ENCODE results near the gene LRTM2. TPM values are rescaled to one million over a fixed set of nuclear protein-coding genes. Genes with fewer than 3 reads are reported as not detected.
A peak's percentile ranks its signal among the peaks of the same experiment; 100 is the strongest.

LRTM2 gene
- total RNA-seq (2022) (0.51 TPM in 1 of 2 replicates, not detected in the other), Bru-seq, nascent RNA (percentile 9 among the genes with signal in this experiment), BruChase-seq, experiment 1, labeled RNA remaining after a 2-hour chase (percentile 20 among the genes with signal in this experiment), BruChase-seq, experiment 2, labeled RNA remaining after a 6-hour chase (percentile 19 among the genes with signal in this experiment)
- long read RNA-seq, result 0 reads

- no peaks in the 10 kb centered on the region for H3K9me3 Mint-ChIP-seq (ENCODE audit: unreplicated experiment)
- ChIA-PET CTCF (no interaction called here), POLR2A (interaction anchor here (0.5 kb wide), 1 partner anchor 744 kb away, joined by 9 read pairs; no protein-coding TSS in a partner anchor)
- Histone ChIP-seq H3K27me3 (replicated peaks; ENCODE audit: control insufficient read depth, insufficient read depth, low read length) (no peaks in the 10 kb centered on the region), H3K36me3 (ENCODE audit: control insufficient read depth, insufficient read depth, low read length) (no peaks in the 10 kb centered on the region), H3K4me3 (ENCODE audit: low read depth, low read length) (no peak within 1 kb of the TSS), H3K9me3 (no peaks in the 10 kb centered on the region), H3K4me1 (peaks cover 12% of the 10 kb centered on the region; the same call in 1 of the 2 replicates)
- TF ChIP-seq CTCF (IDR thresholded peaks at IDR 0.05; ENCODE audit: insufficient read depth in 1 of 2, low read depth in 1 of 2, low read length in 1 of 2, severe bottlenecking in 1 of 2, unreplicated experiment in 1 of 2), result no peak
- H3K4me3 Mint-ChIP-seq (ENCODE audit: unreplicated experiment), result no peak within 1 kb of the TSS
- peaks cover 5% of the 10 kb centered on the region for H3K36me3 Mint-ChIP-seq (ENCODE audit: insufficient read depth, unreplicated experiment)
- no peak for DNase-seq
- peaks cover 7% of the 10 kb centered on the region for H3K4me1 Mint-ChIP-seq (ENCODE audit: low read depth, unreplicated experiment)
- intact Hi-C loops (cut with micrococcal nuclease; ENCODE audit: unreplicated experiment), result no loop called here
- BruUV-seq (replicated peaks), result no TSS peak
- H3K27ac Mint-ChIP-seq (ENCODE audit: unreplicated experiment), result no peak within 1 kb of the TSS
- H3K27me3 Mint-ChIP-seq (ENCODE audit: insufficient read depth, unreplicated experiment), result peaks cover 15% of the 10 kb centered on the region
Observed at GRCh38 chr12:1820191-1820895, at the start of gene LRTM2. TSS of gene LRTM2 (plus strand) at chr12:1820565. CDS start at chr12:1828149, 7,584 bp downstream.

GRCh38 chr12:1773937-1774655, 46.3 kb upstream of the LRTM2 start:
- H3K4me3 ChIP-seq (ENCODE audit: low read depth, low read length), result no peak overlapping the region
- DNase-seq, result no peak
- Mint-ChIP-seq H3K9me3 (ENCODE audit: unreplicated experiment) (no peaks in the 10 kb centered on the region), H3K27me3 (ENCODE audit: insufficient read depth, unreplicated experiment) (no peaks in the 10 kb centered on the region), H3K36me3 (ENCODE audit: insufficient read depth, unreplicated experiment) (peaks cover 64% of the 10 kb centered on the region), H3K4me1 (ENCODE audit: low read depth, unreplicated experiment) (peaks cover 22% of the 10 kb centered on the region), H3K27ac (ENCODE audit: unreplicated experiment) (no peak overlapping the region), H3K4me3 (ENCODE audit: unreplicated experiment) (no peak overlapping the region)
- ChIA-PET CTCF (interaction anchor here (0.6 kb wide), 1 partner anchor 22 kb away, joined by 3 read pairs; no protein-coding TSS in a partner anchor), POLR2A (no interaction called here)
- no peak for TF ChIP-seq CTCF (IDR thresholded peaks at IDR 0.05; ENCODE audit: insufficient read depth in 1 of 2, low read depth in 1 of 2, low read length in 1 of 2, severe bottlenecking in 1 of 2, unreplicated experiment in 1 of 2)
- no peaks in the 10 kb centered on the region for H3K9me3 ChIP-seq
- H3K36me3 ChIP-seq (ENCODE audit: control insufficient read depth, insufficient read depth, low read length), result peaks cover 4% of the 10 kb centered on the region; the same call in 1 of the 2 replicates
- H3K27me3 ChIP-seq (replicated peaks; ENCODE audit: control insufficient read depth, insufficient read depth, low read length), result no peaks in the 10 kb centered on the region
- TSS peak; percentile 11 for BruUV-seq (replicated peaks)
- intact Hi-C loops (cut with micrococcal nuclease; ENCODE audit: unreplicated experiment), result no loop called here
- H3K4me1 ChIP-seq, result peaks cover 22% of the 10 kb centered on the region
